ENCODE measurements around the gene SERPING1. TPM values are rescaled to one million over a fixed set of nuclear protein-coding genes. Genes with fewer than 3 reads are reported as not detected.

Gene SERPING1
- 0.42 TPM in 1 of 2 replicates, not detected in the other for total RNA-seq (2014; rRNA removed; shearing (Covaris generic))

DNA sequence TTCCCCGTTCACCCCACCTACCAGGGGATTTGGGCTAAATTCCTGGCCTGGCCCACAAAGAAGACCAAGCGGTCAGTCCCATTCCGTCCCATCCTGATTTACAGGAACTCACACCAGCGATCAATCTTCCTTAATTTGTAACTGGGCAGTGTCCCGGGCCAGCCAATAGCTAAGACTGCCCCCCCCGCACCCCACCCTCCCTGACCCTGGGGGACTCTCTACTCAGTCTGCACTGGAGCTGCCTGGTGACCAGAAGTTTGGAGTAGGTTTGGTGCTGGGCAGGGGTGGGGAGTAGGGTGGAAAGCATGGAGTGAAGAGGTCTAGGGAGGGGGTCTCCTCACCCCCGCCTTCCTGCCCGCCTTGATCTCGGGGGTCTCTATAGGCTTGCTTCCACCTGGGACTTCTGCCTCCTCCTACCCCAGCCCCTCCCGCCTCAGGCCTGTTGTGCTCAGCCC lies at the start of gene SERPING1:
Gene SERPING1 (plus strand): TSS at position 225 of the 455 bp plus-strand sequence. CDS start 586 bp downstream, outside the sequence.

DNA sequence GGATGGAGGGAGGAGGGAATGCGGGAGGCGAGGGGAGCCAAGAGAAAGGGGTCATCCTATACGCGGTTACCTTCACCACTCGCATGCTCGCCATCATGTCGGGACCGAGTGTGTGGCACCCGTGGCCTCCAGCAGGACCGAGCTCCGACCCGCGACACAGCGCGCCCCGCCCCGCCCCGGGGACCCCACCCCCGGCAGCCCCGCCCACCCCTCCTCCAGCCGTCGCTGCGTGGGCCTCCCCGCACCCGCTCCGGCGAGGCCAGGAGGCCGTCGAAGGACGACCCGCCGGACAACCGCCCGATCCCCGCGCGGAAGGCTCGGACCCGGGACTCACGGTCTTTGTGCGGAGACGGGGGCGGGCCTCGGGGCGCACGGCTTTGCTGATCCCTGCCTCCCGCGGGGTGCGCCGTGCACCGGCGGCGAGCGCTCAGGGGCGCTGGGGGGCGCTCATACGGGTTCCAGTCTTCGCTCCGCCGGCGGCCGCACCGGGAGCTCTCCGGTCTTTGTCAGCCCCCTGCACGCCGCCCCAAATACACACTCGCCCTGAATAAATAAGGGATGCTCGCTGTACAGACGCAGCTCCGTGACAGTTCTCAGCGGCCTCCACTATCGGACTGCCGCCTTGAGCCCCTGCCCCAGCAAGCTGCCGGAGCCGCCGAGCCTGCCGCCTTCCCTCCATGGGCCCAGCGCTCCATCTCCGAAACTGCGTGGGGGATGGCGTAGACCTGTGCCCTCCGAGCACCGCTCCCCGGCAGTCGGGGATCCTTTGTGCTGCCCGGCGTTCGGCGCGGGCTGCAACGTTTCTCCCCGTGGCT lies 29.8 kb upstream of the SERPING1 start, which contains the start of gene UBE2L6:
Gene UBE2L6 (minus strand): TSS at position 158 of the 815 bp plus-strand sequence. CDS start 61 bp downstream, at position 97.

DNA sequence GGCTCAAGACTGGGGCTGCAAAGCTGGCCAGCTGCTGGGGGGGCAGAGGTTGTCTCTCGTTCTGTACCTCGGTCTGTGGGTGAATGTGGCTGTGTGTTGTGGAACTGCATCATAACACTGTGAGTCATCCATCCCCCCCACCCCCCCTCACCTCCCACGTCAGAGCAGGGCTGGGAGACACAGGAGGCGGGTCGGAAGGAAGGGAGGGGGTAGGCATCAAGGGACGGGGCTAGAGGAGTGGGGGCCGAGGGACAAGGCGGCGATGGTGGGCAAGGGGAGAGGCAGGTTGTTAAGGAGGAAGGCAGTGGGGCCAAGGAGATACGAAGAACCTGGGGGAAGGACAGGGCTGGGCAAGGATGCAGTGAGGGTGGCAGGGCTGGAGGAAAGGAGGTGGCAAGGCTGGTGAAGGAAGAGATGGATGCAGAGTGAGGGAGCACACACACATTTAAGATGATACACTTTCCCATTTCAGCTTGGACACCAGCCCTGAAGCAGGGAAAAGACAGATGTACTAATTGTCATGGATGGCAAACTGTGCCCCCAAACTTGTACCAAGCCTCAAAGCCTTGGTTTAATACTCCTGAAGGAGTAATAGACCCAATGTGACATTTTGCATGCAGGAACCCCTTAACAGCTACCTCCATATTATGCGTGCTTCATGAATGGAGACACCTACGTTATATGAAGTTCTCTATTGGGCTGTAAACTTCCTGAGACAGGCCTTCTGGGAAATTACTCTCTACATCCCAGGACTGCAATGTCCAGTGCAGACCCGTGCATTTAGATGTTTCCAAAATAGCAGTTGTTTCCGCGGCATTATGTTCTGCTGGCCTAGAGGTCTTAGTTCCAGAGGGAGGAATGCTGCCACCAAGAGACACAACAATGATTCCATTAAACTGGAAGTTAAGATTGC lies 52.6 kb downstream of the SERPING1 start, which contains the start of gene YPEL4:
Gene YPEL4 (minus strand): TSS at position 87 of the 913 bp plus-strand sequence. CDS start 2,805 bp downstream, outside the sequence.

DNA sequence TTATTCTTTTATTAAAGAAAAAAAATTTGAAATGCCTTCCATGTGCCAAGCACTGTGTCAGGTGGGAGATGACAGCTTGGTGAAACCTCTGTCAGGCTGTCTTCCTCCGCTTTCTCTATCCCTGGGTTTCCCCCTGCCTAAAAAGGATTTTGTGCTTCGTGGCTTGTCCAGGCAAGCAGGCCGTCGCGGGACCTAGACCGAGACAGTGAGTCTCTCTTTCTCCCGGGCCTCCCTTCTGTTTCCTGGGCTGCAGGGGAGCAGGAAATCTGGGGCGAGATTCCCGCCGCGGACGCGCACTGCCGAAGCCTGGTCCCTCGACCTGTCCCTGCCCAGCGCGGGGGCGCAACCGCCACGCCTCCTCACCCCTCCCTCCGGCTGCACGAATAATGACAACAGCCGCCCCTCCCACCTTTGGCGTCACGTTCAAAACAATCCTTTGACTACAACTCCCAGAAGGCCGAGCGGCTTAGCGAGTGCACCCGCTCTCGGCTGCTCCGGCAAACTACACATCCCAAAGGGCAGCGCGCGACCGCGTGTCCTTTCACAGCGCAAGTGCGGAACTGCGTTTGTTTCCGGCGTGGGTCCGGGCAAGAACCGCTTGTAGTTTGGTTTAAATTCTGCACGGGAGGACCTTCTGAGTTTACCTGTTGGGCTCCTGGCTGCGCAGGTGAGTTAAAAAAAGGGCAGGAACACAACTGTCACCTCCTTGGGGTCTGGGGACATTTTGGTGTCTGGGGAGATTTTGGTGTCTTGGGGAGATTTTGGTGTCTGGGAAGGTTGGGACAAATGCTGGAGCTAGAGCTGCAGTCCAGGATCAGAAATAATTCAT lies 59.9 kb downstream of the SERPING1 start, which contains the start of gene CLP1:
Gene CLP1 (plus strand): TSS at position 569 of the 829 bp plus-strand sequence. CDS start 1,715 bp downstream, outside the sequence.

Small RNA genes within 50 kb of the gene (small RNA-seq; reads per million reads assigned to genes)
- 17.9 reads per million, percentile 92 among the genes with 10 or more reads in this experiment for gene MIR130A

Other genes with a start within 250 kb of the SERPING1 start
- gene PRG3, start 216.5 kb upstream of the SERPING1 start, total RNA-seq (2014; rRNA removed; shearing (Covaris generic)), result not detected in 2 replicates
- 0.58 and 0.64 TPM in 2 replicates for gene PRG2, start 207.0 kb upstream of the SERPING1 start, total RNA-seq (2014; rRNA removed; shearing (Covaris generic))
- 110 and 116 TPM in 2 replicates for gene SLC43A3, start 170.6 kb upstream of the SERPING1 start, total RNA-seq (2014; rRNA removed; shearing (Covaris generic))
- gene RTN4RL2, start 137.2 kb upstream of the SERPING1 start, total RNA-seq (2014; rRNA removed; shearing (Covaris generic)), result 1.2 and 2.3 TPM in 2 replicates
- gene SLC43A1, start 82.0 kb upstream of the SERPING1 start, total RNA-seq (2014; rRNA removed; shearing (Covaris generic)), result 15.6 and 17.5 TPM in 2 replicates
- gene TIMM10, start 66.9 kb upstream of the SERPING1 start, total RNA-seq (2014; rRNA removed; shearing (Covaris generic)), result 144 and 159 TPM in 2 replicates
- not detected in 2 replicates for gene SMTNL1, start 60.1 kb upstream of the SERPING1 start, total RNA-seq (2014; rRNA removed; shearing (Covaris generic))
- gene UBE2L6, start 30.0 kb upstream of the SERPING1 start, total RNA-seq (2014; rRNA removed; shearing (Covaris generic)), result 48.8 and 52.1 TPM in 2 replicates
- 2.0 and 2.4 TPM in 2 replicates for gene YPEL4, start 52.2 kb downstream of the SERPING1 start, total RNA-seq (2014; rRNA removed; shearing (Covaris generic))
- 21.2 and 23.4 TPM in 2 replicates for gene CLP1, start 60.1 kb downstream of the SERPING1 start, total RNA-seq (2014; rRNA removed; shearing (Covaris generic))
- 34.0 and 44.5 TPM in 2 replicates for gene ZDHHC5, start 70.4 kb downstream of the SERPING1 start, total RNA-seq (2014; rRNA removed; shearing (Covaris generic))
- 28.5 and 33.3 TPM in 2 replicates for gene MED19, start 114.5 kb downstream of the SERPING1 start, total RNA-seq (2014; rRNA removed; shearing (Covaris generic))
- 130 and 134 TPM in 2 replicates for gene TMX2, start 114.9 kb downstream of the SERPING1 start, total RNA-seq (2014; rRNA removed; shearing (Covaris generic))
- gene SELENOH, start 143.8 kb downstream of the SERPING1 start, total RNA-seq (2014; rRNA removed; shearing (Covaris generic)), result 363 and 391 TPM in 2 replicates
- gene BTBD18, start 154.1 kb downstream of the SERPING1 start, total RNA-seq (2014; rRNA removed; shearing (Covaris generic)), result 0.04 and 0.13 TPM in 2 replicates
- gene CTNND1, start 164.1 kb downstream of the SERPING1 start, total RNA-seq (2014; rRNA removed; shearing (Covaris generic)), result 98.3 and 102 TPM in 2 replicates

Measured in A375 (cell line).